Activated effector memory CD4-positive, alpha-beta T cell treated with anti-CD3 and anti-CD28 coated beads, Interleukin-2, amount 50 U/mL, for 16 hours (primary cell): Measurements from ENCODE around the gene PTMS.
A peak's percentile ranks its signal among the peaks of the same experiment; 100 is the strongest.

Experiments used
- DNase-seq: peaks from one replicate; pipeline ENCODE4 v3.0.0-alpha.2; 2020

PTMS gene

DNA sequence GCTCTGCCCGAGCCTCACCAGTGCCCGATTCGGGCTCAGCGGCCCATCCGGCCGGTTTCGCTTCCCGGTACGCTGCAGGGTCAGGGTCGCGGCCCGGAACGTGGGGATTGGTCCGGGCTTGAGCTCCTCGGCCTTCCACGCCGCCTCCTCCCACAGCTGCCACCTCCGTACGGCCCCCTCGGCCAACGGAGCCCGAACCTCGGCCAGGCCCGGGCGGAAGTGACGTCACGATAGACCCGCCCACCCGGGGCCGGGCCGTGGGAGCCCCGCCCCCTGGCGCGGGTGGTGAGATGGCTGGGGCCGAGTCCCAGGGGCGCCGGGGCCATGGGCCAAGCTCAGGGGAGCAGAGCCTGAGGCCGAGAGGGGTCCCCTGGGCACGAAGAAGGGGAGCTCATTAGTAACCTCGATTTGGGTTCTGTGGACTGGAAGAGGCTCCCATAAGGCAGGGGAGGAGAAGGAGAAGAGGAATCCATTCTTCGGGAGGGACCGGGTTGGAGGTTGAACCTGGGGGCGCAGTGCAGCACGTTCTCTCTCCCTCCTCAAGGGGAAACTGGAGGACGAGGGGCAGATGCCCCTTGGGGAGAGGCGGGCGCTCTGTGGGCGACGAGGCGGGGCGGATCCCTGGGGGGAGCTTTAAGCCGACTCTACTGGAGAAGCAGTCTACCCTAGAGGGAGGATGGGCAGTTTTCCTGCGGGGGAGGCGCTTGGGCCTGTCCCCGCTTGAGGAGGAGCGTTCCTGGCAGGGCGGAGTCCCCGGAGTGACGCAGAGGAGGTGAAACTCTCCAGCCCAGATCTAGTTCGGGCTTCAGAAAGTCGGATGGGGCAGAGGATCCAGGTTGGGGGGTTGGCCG is 13.0 kb upstream of the PTMS start, which contains the start of gene MLF2:
Gene MLF2 (minus strand): TSS at position 221 of the 851 bp plus-strand sequence. CDS start 807 bp downstream, outside the sequence.
- DNase-seq: peak; percentile 99

DNA sequence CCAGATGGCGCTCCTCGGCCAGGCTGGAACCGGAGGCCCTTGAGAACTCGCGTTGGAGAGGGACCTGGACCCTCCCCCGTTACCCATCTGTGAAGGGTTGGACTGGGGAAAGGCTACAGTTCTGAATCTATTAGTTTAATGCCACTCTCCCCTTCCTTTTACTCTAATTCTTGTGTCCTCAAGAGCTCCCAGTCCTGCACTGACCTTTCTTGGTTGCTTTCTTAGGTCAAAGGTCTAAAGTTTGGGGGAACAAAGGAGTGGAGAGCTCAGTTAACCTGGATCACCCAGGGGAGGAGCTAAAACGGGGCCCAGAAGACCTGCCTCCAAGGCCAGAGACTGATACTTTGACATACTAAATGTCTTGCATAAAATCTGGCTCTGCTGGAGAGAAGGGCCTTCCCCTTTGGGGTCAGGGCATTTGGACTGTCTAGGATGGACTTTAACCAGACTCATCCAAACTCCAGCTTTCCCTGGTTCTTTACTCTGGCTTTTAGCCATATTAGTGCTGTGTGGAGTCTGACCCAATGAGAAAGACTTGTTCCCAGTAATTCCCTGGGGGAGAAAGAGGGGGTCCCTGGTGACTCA is 12.3 kb upstream of the PTMS start:
- no peak for DNase-seq

DNA sequence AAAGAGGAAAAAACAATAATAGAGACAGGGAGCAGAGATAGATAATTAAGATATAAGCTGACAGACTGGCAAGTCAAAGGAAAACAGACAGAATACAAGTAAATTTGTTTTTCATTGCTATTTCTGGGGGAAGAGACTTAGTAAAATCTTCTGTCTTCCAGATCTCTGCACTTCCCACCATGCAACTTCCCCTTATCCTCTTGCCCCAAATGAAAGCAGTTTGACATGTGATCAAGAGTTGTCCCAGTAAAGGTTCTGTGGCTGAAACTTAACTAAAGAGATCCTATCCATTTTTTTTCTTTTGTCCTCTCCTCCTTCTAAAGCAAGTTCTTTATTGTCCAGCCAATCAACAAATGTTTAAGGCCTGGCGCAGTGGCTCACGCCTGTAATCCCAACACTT is 11.8 kb upstream of the PTMS start:
- DNase-seq: no peak

DNA sequence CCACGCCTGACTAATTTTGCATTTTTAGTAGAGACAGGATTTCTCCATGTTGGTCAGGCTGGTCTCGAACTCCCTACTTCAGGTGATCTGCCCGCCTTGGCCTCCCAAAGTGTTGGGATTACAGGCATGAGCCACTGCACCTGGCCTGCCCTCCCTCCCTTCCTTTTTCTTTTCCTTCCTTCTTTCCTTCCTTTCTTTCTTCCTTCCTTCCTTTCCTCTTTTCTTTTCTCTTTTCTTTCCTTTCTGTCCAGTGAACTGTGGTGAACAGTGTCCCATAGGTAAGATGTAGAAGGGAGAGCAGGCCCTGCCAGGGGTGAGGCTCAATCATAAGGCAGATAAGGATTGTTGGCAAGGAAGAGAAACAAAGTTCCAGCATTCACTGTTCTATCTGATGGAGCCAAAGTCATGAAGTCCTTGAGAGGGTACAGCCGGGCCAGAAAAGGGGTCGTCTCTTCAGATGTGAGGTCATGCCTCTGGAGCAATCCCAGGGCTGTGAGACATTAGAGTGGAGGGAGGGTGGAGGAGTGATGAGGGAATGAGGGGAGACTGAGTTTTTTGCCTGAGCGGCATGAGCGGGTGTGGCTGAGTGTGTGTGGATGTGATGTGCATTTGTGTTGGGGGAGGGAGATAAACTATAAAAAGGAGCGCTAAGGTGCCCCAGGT is 9.0 kb upstream of the PTMS start:
- no peak for DNase-seq

DNA sequence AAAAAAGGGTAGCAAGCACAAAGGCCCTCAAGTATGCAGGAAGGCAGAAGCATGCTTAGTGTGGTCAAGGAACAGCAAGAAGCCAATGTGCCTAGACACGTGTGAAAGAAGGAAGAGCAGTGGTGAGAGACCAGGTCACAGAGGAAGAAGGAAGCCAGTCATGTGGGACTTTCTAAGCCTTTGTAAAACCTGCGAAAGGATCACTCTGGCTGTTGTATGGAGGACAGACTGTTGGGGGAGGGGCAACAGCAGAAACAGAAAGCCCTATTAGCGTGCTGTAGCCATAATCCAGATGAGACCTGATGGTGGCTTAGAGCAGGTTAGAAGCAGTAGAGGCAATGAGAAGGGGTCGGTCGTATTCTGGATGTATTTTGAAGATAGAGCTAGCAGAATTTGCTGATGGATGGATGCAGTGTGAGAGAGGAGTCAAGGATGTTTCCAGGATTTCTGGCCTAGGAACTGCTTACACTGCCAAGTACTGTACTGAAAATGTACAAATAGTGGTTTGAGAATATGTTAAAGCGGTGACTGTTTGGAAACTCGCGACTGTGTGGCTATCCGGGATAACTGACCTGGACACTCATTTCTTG is 7.6 kb upstream of the PTMS start:
- DNase-seq: no peak

DNA sequence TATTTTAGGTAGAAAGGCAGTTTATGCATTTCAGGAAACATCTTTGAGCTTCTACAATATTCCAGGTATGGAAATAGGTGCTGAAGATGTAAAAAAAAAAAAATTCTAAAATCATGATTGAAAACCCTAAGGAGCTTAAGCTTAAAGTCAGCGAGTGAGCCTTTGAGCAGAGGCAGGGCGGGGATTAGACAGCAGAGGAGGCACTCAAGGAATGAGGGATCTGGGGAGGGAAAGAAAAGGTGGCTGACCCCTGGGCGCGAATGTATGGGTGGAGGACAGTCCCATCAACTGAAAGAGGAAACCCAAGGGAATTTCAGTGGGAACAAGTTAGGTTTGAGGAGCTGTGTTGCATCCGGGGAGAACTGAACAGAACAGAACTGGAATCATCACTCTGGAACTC is 6.4 kb upstream of the PTMS start:
- no peak for DNase-seq

DNA sequence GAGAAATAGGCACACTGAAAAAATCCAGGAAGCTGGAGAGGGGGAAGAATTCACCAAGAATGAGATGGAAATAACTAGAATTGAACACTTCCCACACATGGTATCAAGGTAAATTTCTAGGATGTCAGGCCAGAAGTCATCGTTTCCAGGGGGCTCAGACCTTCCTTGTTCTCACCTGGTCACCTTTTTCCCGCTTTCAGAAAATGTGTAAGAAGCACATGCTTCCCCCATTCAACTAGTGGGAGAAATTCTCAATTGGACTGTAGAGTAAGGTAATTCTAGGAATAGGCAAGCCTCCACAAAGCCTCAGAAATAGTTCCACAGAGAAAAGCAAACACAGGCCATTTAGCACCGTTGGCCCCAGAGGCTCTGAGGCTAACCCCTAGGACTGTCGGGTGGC is 2.8 kb upstream of the PTMS start:
- no peak for DNase-seq

DNA sequence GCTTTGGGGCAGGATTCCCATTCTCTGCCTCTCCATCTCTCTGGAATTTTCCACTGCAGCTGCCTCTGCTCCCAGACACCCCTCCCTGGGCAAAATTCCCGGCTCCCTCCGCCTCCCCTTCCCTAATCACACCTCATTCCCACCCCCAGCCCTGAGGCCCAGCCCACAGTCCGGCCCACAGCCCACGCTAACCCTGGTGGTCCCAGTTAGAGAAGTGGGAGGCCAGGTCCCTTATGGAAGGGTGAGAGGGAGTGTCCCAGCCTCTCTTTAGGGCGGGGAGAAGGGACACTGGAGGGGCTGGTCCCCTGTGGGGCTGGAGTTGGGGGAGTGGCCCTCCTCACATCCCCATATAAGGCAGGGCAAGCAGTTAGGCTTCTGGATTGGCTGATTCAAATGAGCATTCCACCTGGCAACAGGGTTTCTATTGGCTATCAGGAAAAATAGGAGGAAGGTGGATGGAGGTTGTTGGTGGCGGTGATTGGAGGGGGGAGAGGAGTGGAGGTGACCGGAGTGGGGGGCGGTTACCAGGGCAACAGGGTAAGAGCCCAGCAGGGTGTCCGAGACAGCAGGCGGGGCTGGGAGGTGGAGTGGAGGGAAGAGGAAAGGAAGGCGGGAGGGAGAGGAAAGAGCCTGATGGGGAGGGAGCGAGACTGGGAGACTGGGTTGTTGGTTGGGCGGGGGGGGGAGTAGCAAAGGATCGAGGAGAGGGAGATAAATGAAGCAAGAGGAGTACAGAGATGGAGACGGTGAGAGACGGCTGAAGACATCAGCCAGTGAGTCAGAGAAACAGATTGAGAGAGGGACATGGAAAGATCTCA is 1.9 kb upstream of the PTMS start:
- peak; percentile 76 for DNase-seq

DNA sequence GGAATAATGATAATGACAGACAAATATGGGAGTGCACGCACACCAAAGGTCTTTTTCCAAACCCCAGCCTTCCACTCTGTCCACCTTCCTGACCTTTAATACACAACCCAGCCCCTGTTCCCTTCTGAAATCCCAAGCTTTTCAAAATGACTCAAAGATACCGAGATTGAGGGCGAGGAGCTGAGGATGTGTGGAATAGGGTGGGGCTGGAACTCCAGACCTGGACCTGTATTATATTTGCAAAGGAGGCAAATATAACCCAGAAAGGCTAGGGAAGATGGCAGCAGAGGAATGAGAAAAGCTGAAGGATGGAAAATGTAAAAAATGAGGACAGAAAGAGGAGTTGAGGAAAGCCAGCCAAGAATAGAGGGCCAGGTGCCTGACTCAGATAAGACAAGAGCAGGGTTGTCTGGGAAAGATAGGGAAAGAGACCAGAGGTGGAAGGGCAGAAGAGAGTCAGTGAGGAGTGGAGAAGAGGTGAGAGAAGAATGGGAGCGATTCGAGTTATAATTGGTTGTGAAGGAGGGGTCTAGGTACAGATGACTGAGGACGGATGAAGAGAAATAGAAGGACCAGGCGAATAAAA is 1.0 kb upstream of the PTMS start:
- DNase-seq: no peak

DNA sequence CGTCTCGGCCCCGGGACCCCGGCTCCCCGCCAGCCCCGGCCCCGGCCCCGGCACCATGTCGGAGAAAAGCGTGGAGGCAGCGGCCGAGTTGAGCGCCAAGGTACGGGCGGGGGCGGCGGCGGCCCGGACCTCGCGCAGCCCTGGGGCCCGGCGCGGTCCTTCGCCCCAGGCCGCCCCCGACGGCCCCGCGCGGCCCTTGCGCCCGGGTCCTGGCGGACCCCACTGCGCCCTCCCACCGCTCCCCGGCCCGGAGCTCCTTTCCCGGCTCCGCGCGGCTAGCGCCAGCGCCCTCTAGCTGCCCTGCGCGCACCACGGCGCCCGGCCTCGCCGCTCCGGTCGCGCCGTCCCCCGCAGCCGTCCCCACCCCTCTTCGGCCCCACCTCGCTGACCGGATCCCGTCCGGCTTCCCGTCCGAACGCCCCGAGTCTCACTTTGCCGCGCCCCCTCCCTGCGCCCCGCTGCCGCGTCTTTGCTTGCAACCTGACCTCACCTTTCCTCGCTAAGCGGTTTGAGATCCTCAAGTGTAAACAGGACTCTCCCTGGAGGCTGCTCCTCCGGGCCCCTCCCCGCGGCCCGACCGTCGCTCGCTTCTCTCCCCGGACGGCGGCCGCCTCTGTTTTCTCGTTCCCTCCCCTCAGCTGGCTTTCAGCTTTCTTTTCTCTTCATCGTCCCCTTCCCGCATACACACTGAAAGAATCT is 637 bp downstream of the PTMS start:
- DNase-seq: peak; percentile 86

DNA sequence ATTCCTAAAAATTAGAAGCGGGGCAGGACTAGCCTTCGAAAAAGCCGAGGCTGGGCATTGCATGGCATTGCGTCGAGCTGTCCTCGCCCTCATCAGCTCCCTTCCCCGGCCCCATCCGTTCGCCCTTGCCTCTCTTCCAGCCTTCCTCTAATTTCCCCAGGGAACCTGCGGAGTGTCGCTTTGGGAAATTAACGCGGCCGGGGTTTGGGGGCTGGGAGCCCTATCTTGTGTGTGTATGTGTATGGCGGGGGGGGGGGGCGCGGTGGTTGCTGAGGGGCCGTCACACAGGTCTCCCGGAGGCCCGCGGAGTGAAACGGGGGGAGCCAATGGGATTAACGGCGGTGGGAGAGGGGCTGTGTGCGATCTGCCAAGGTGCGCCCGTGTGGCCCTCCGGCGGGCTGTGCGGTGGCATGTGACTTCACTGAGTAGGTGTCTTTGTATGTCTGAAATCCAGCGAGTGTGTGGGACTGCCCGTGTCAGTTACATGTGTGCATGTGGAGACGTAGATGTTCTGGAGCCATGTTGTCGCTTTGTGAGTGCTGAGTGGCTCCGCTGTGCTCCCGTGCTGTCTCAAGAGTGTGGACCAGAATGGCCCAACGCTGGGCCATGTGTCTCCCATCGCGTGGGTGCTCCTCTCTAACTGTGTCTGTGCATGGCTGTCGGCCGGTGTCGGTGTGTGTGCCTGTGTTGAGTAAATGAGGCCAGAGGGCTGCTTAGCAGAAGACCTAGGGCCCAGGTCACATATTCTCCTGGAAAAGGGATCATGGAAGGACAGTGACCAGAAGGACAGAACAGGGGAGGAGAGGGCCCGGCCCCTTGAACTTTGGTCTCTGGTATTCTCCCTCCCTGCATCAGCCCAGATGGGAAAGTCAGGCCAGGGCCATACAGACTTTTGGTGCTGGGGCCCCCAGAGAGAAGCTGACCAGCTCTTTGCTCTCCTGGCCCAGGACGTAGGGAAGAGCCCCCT is 1.5 kb downstream of the PTMS start:
- no peak for DNase-seq

DNA sequence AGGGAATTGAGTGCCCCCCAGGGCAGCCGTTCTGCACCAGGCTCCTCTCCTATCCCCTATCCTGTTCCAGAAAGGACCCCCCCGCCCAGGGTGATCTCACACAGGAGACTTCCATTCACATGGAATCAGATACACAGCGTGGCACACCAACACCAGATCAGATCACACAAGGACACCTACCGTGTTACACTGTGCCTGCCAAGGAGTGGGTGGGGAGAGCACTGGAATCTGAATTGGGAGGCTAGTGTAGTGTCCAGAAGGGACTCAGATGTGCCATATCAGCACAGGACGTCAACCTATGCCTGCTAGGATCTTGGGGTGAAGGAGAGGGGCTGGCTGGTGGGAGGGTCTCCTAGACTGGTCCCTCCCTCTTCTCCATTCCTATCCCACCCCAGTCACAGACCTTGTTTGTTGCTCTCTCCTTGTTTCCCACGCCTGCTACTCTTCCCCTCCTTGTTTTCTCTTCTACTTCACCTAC is 2.3 kb downstream of the PTMS start:
- DNase-seq: no peak

DNA sequence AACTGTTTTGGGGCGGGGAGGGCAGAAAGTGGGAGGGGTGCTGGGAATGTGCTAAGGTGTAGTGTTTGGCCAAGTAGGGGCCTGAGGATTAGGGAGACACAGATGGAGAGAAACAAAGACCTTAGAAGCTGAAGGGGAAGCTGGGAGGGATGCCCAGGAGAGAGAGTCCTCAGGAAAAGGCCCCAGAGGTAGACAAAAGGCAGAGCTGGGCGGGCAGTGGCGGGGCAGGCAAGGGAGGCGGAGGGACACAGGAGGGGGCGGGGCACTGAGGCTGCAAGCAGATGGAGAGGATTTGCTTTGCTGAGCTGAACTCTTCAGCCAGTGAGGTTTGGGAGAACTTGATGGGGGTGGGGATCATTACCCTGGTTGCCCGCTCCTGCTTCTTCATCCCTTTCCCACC is 2.8 kb downstream of the PTMS start:
- no peak for DNase-seq

DNA sequence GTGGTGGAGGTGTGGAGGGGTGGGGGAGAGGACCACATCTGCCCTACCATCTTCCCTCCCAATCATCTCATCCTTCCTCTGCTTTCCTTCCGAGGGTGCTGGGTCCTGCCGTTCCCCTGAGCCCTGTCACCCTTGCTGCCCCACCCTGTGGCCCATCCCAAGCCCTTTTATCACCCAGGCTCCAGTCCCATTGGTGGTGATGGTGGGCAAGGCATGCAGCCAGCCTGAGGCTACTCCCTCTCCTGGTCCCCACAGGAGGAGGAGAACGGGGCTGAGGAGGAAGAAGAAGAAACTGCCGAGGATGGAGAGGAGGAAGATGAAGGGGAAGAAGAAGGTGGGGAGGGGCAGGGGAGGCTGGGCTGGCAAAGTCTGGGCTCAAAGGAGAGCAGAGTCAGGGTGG is 3.5 kb downstream of the PTMS start:
- DNase-seq: no peak

DNA sequence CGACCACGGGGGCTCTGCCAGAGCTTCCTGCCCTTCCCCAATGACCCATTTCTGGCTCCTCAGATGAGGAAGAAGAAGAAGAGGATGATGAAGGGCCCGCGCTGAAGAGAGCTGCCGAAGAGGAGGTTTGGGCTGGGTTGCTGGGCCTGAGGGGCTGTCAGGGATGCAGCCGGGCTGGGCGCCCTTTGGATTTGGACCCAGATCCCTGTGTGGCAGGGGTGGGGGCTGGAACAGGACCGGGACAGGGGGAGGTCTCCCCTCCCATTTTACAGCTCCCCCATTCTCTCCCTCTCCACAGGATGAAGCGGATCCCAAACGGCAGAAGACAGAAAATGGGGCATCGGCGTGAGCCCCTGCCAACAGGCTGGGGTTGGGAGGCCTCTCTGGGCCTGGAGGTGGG is 3.9 kb downstream of the PTMS start:
- no peak for DNase-seq

DNA sequence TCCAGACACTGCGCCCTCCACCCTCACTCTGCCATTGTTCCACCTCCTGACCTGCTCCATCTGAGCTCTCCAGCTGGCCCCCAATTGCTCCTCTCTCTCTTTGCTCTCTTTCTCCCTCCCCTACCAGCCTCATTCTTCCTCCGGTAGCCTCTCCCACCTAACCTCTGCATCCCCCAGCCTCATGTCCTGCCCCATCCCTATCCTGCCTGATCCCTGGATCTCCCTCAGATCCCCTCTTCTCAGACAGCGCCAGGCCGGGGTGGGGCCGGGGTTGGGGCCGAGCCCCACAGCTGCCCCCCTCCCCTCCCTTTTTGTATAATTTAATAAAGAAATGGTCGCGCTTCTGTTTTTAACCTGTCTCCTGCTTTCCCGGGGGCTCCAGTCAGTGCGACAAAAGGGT is 4.4 kb downstream of the PTMS start:
- DNase-seq: no peak

DNA sequence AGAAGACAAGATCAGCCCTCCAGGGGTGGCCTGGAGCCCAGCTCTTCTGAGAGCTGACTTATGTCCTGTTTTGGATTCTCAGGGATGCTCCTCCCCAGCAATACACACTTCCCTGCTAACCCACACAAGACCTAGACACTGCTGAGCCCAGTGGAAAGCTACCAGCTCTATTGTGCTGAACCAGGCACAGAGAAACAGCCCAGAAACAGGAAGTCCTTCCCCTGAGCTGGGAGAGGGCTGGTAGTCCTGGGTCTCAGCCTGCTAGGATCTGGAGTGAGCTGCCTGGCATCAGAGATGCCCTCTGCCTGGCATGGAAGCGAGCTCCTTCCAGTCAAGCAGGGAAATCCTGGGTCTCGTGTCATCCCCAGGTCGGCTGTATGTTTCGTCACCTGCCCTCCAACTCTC is 4.9 kb downstream of the PTMS start:
- no peak for DNase-seq

DNA sequence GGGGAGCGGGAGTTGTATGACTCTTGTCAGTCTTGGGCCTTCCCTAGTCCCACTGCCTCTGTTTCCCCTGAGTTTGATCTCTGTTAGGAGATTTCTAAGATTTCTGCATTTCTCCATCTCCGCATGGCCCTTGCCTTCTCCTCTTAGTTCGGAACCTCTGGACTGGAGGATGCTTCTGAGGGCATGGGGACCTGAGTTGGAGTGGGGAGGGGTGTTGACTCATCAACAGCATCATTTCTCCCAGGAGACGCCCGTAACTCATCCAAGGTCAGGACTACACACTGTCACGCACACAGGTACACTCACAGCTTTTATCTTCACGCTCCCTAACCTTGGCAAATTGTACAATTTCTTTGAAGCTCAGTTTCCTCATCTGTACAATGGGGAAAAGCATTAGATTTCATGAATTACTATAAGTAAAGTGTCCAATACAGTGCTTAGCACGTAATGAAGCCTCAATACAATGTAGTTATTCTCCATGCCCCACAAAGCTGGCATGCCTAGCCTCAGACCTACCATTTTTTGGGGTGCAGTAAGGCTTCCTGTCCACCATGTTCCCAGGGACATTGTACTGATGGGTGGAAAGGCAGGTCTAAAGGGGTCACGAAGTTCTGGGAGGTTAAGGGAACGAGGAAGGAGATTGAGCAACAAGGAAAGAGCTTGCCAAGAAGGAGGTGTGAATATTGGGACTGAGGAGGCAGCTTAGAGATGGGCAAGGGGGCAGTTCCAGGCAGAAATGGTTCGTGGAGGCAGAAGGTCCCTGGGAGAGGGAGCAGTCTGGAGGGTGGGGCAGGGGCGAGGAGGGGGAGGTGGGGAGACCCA is 5.6 kb downstream of the PTMS start:
- no peak for DNase-seq

DNA sequence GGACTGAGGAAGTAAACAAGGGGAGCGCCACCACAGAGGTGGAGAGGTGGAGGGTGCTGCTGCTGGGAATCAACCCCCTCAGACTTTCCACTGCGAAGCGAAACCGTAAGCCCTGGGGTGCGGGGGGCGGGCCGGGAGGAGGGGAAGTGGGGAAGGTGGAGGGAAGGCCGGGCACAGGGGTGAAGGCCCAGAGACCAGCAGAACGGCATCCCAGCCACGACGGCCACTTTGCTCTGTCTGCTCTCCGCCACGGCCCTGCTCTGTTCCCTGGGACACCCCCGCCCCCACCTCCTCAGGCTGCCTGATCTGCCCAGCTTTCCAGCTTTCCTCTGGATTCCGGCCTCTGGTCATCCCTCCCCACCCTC is 6.2 kb downstream of the PTMS start, which contains the start of gene LAG3:
Gene LAG3 (plus strand): TSS at position 190 of the 365 bp plus-strand sequence. CDS start 333 bp downstream, outside the sequence.
- DNase-seq: peak; percentile 81
